Smooth muscle cell (in vitro differentiated cells): ENCODE results near the gene PMEPA1. TPM values are rescaled to one million over a fixed set of nuclear protein-coding genes. Genes with fewer than 3 reads are reported as not detected.

Experiments
- DNase-seq: peaks from one replicate; lab custom pipeline; 2025; ENCODE audit not compliant: unreplicated experiment; lab: John Stamatoyannopoulos, UW
- H2AFZ ChIP-seq: fragments of 200-600 bp; sonication (generic); 2 replicates; pipeline ENCODE4 v1.6.0; 2016; ENCODE audit warnings: antibody characterized with exemption, low read depth, mild to moderate bottlenecking
- H3F3A ChIP-seq: fragments of 200-600 bp; sonication (generic); 2 replicates; pipeline ENCODE4 v1.6.0; 2017; ENCODE audit warnings: antibody characterized with exemption, low read depth
- H3K27ac ChIP-seq: fragments of 200-600 bp; sonication (generic); 2 replicates; pipeline ENCODE4 v1.5.1; 2016; ENCODE audit warnings: low read depth, mild to moderate bottlenecking
- H3K27me3 ChIP-seq: fragments of 200-600 bp; sonication (generic); 2 replicates; pipeline ENCODE4 v1.6.1; 2016; ENCODE audit warnings: low read depth, mild to moderate bottlenecking
- H3K36me3 ChIP-seq: fragments of 200-600 bp; sonication (generic); 2 replicates; pipeline ENCODE4 v1.5.1; 2016; ENCODE audit warnings: low read depth
- H3K4me1 ChIP-seq: fragments of 200-600 bp; sonication (generic); 2 replicates; pipeline ENCODE4 v1.5.1; 2016; ENCODE audit warnings: low read depth
- H3K4me2 ChIP-seq: fragments of 200-600 bp; sonication (generic); 2 replicates; pipeline ENCODE4 v1.6.0; 2016; ENCODE audit warnings: mild to moderate bottlenecking
- H3K4me3 ChIP-seq: fragments of 200-600 bp; sonication (generic); 2 replicates; pipeline ENCODE4 v1.5.1; 2016; ENCODE audit warnings: mild to moderate bottlenecking
- H3K79me2 ChIP-seq: fragments of 200-600 bp; sonication (generic); 2 replicates; pipeline ENCODE4 v1.6.0; 2016; ENCODE audit warnings: low read depth, mild to moderate bottlenecking
- H3K9ac ChIP-seq: fragments of 200-600 bp; sonication (generic); 2 replicates; pipeline ENCODE4 v1.6.0; 2016; ENCODE audit warnings: low read depth
- H3K9me3 ChIP-seq: fragments of 200-600 bp; sonication (generic); replicated peaks from 2 replicates; pipeline ENCODE4 v1.5.1; 2016; ENCODE audit warnings: low read depth
- H4K20me1 ChIP-seq: fragments of 200-600 bp; sonication (generic); 2 replicates; pipeline ENCODE4 v1.6.0; 2016; ENCODE audit warnings: low read depth
- WGBS: methylation state at CpG from one replicate; pipeline ENCODE4 v1.1.7; 2016; ENCODE audit warnings: low lambda C conversion rate; 5-methylcytosine and 5-hydroxymethylcytosine counted together
- polyA plus RNA-seq: library from polyadenylated mRNA; unstranded; fragments of >200 nt; fragmentation: Nextera tagmentation; extraction: Ambion mirVana; gene quantifications from 2 replicates; pipeline ENCODE4 v1.2.1, GENCODE V29; 2016
- total RNA-seq: library from RNA; depleted of rRNA; stranded (reverse); fragments of >200 nt; gene quantifications from 2 replicates; pipeline ENCODE4 v1.2.3, GENCODE V29; 2014
- TF ChIP-seq, protein P1 (sequence below): fragments of 200-600 bp; sonication (generic); IDR thresholded peaks from 2 replicates; pipeline ENCODE4 v1.5.1; 2017; ENCODE audit warnings: borderline replicate concordance, mild to moderate bottlenecking, antibody characterized with exemption; ENCODE audit not compliant: insufficient read depth, poor library complexity, severe bottlenecking

PMEPA1 gene
- total and polyA plus RNA-seq, 2 experiments from 2014 or later = 37.2 to 81.9 TPM

DNA sequence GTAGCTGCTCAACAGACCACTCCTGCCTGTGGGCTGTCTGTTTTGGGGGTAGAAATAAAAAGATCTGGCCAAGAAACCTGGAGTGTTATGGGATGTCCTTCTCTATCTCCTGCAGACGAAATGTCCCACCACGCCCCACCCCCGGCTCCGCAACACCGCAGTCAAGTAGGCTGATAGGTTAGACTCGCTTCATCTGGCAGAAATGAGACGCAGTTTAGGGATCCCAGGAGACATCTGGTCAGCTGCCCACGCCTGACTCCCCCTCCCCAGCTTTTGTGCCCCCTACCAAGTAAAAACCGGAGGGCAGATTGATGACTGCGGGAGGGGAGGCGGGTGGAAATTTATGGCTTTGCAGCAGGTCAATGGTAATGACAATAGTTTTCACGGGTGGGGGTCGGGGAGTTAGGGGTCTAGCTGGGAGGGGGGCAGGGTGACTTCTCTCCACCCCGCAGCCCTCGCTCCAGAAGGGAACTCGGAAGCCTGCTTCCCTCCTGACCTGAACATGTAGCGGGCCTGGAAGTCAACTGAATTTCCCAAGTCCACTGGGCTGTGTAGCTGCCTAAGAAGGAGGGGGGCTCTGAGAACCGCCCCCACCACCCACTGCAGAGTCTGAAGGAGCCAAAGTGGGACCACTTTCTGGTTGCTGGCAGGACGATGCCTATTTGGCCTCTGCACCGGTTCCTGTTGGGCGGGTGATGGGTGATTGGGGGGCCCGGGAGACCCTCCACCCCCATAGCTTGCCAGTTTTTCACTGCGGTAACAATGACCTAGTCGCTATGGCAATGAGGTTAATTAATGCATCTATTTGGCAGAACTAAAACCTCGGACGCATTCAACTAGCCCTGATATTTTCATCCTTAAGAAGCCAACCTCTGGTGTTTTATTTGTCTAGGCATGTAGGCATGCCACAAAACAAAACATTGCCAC lies 25.7 kb downstream of the PMEPA1 start:
- Histone ChIP-seq H2AFZ (no peak overlapping the region), H3K27ac (peak overlapping the region; percentile 91), H3K9me3 (no peaks in the 10 kb centered on the region), H3K4me3 (no peak overlapping the region), H3K9ac (peak overlapping the region; percentile 75), H4K20me1 (peaks cover 100% of the 10 kb centered on the region), H3K79me2 (peaks cover 99% of the 10 kb centered on the region), H3K27me3 (no peaks in the 10 kb centered on the region), H3F3A (peaks cover 4% of the 10 kb centered on the region), H3K4me1 (peaks cover 23% of the 10 kb centered on the region), H3K4me2 (peak overlapping the region; percentile 75), H3K36me3 (no peaks in the 10 kb centered on the region)
- TF ChIP-seq, protein P1, sequence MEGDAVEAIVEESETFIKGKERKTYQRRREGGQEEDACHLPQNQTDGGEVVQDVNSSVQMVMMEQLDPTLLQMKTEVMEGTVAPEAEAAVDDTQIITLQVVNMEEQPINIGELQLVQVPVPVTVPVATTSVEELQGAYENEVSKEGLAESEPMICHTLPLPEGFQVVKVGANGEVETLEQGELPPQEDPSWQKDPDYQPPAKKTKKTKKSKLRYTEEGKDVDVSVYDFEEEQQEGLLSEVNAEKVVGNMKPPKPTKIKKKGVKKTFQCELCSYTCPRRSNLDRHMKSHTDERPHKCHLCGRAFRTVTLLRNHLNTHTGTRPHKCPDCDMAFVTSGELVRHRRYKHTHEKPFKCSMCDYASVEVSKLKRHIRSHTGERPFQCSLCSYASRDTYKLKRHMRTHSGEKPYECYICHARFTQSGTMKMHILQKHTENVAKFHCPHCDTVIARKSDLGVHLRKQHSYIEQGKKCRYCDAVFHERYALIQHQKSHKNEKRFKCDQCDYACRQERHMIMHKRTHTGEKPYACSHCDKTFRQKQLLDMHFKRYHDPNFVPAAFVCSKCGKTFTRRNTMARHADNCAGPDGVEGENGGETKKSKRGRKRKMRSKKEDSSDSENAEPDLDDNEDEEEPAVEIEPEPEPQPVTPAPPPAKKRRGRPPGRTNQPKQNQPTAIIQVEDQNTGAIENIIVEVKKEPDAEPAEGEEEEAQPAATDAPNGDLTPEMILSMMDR = no peak
- 71% methylated on average over 24 of the region's 26 CpGs for WGBS
- no peak for DNase-seq

DNA sequence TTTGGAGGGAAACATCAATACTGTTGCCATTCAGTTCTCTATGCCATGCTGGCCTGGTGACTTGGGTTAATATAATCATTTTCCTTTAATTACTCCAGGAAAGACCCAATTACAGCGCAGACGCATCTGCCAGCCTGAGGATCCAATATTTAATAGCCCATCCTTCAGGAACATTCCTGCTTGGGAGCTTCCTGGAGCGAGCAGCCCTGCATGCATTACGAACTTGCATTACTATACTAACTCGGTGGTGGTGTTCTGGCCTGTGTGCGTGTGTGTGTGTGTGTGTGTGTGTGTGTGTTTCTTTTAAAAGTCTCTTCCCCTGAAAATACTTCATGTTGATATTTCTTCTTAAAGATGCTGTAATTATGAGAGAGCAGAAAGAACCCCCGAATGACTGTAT lies 26.5 kb downstream of the PMEPA1 start:
- H3K79me2 ChIP-seq = peaks cover 99% of the 10 kb centered on the region
- no peak overlapping the region for H3K4me3 ChIP-seq
- H3K4me1 ChIP-seq = peaks cover 23% of the 10 kb centered on the region
- 72% methylated on average over 7 of the region's 7 CpGs for WGBS
- DNase-seq = no peak
- H3K9me3 ChIP-seq = no peaks in the 10 kb centered on the region
- no peaks in the 10 kb centered on the region for H3K27me3 ChIP-seq
- peaks cover 13% of the 10 kb centered on the region for H3F3A ChIP-seq
- H3K9ac ChIP-seq = no peak overlapping the region
- H3K4me2 ChIP-seq = no peak overlapping the region
- peak overlapping the region; percentile 1 for H3K27ac ChIP-seq
- TF ChIP-seq, protein P1 = no peak
- no peak overlapping the region for H2AFZ ChIP-seq
- H4K20me1 ChIP-seq = peaks cover 100% of the 10 kb centered on the region
- H3K36me3 ChIP-seq = no peaks in the 10 kb centered on the region

DNA sequence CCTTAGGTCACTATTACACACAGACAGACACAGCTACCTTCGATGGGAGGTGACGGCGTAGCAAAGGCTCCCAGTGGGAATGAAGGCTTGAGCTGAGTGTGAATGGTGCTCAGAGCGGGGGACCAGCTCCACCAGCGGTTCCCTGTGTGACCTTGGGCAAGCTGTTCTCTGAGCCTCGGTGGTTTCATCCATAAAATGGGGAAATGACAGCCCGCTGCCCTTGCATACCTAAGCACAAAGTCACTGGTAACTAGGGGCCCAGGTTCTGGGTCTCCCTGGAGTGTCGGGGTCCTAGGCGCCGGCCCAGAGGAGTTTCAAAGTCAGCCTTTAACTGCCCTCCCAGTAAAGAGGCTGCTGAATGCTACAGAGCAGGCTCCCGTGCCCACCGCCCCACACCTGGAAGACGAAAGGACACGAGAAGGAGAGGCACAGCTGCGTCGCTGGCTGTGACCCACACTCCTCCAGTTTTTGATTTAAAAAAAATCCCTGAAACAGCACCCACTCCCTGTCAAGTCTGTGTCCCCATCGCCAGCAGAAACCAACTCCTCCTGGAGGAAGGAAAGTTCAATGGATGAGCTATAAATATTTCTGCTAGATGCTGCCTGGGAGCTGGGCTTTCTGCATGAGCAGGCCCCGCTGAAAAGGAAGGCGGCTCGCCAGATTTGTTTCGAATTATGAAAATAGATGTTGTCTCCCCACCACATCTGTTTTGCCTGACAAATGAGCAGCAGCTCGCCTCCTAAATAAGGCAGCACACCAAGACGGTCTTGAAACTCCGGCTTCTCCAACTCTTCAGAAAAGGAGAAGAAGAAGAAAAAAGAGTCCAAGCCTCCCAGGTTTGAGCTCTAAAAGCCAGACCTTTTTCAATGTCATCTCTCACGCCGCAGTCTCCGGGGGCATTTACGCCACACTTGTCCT lies 27.4 kb downstream of the PMEPA1 start:
- Histone ChIP-seq H3F3A (peaks cover 14% of the 10 kb centered on the region), H3K4me1 (peaks cover 23% of the 10 kb centered on the region), H4K20me1 (peaks cover 100% of the 10 kb centered on the region), H3K9ac (no peak overlapping the region), H3K9me3 (no peaks in the 10 kb centered on the region), H3K27ac (peak overlapping the region; percentile 85), H3K4me3 (no peak overlapping the region), H3K36me3 (no peaks in the 10 kb centered on the region), H3K4me2 (no peak overlapping the region), H2AFZ (no peak overlapping the region), H3K79me2 (peaks cover 99% of the 10 kb centered on the region), H3K27me3 (no peaks in the 10 kb centered on the region)
- 94% methylated on average over 28 of the region's 28 CpGs for WGBS
- no peak for DNase-seq
- TF ChIP-seq, protein P1 = no peak
